HFFc6 (cell line): ENCODE results near the gene TMPRSS4. TPM values are rescaled to one million over a fixed set of nuclear protein-coding genes. Genes with fewer than 3 reads are reported as not detected.
"Not testable (repeated sequence)": the region's sequence is repeated elsewhere in the genome, so short reads cannot be mapped to it uniquely, and the experiment has no call there.

Experiments
- DNase-seq: peaks from one replicate; pipeline ENCODE4 v3.0.0-alpha.2; 2018
- H3K27ac Mint-ChIP-seq: 2 replicates; pipeline ENCODE4 v1.8.0; 2020; ENCODE audit warnings: mild to moderate bottlenecking, mixed read lengths
- H3K27me3 Mint-ChIP-seq: 2 replicates; pipeline ENCODE4 v1.8.0; 2021; ENCODE audit warnings: mild to moderate bottlenecking, moderate library complexity, mixed read lengths; ENCODE audit not compliant: insufficient read depth
- H3K36me3 Mint-ChIP-seq: 2 replicates; pipeline ENCODE4 v1.8.0; 2021; ENCODE audit warnings: low read depth, mixed read lengths
- H3K4me1 Mint-ChIP-seq: 2 replicates; pipeline ENCODE4 v1.8.0; 2020; ENCODE audit warnings: low read depth, mixed read lengths
- H3K4me3 Mint-ChIP-seq: 2 replicates; pipeline ENCODE4 v1.8.0; 2020; ENCODE audit warnings: mild to moderate bottlenecking, moderate library complexity, mixed read lengths
- H3K9me3 Mint-ChIP-seq: 2 replicates; pipeline ENCODE4 v1.8.0; 2020; ENCODE audit warnings: mild to moderate bottlenecking, mixed read lengths
- total RNA-seq, 6 experiments: library from RNA; stranded (reverse); fragmentation: NEBNext Ultra II Directional; extraction: Animal tissue kit (Norgen Biotek cat#: 25700); gene quantifications; 2 replicates in 1 of 6; 3 replicates in 5 of 6; pipeline ENCODE4 v1.2.3, GENCODE V29; 2021
- TF ChIP-seq, protein P1 (sequence below): fragments of 200-600 bp; sonication (generic); IDR thresholded peaks from 2 replicates; pipeline ENCODE4 v1.5.0; 2021; ENCODE audit warnings: antibody characterized with exemption, mild to moderate bottlenecking

The TMPRSS4 gene
- total RNA-seq, 6 experiments from 2014 or later, result not detected

DNA sequence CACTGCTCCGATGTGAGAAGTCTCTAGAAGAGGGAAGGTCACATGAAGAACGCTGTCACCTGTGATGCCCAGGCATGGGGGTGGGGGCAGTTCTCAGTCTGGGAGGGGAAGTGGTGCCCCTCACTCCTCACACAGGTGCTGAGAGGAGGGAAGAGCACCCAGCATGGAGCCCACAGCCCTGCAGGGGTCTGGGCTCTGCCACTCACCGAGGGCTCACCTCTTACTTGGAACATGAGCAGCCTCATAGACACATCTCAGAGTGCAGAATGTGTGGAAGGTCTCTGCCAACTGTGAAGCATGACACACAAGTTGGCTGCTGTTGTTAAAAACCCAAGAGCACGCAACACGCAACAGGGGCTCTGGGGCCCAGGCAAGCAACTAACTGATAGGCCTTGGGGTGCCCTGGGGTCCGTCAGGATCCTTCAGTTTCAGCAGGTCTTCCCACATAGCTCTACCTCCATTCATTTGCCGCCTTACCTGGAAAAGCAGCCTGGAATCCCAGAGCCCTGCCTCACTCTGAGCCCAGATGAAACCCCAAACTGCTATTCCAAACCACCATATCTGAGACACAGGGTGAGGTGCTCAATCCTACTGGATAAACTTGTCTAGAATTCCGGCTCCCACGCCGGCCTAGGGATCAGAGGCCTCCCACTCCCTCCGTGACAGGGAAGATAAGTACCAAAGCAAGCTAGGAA, 17.5 kb upstream of the TMPRSS4 start:
- no peak overlapping the region for H3K4me3 Mint-ChIP-seq
- H3K4me1 Mint-ChIP-seq, result no peaks in the 10 kb centered on the region
- no peaks in the 10 kb centered on the region for H3K36me3 Mint-ChIP-seq
- DNase-seq, result no peak
- H3K9me3 Mint-ChIP-seq, result no peaks in the 10 kb centered on the region
- peaks cover 46% of the 10 kb centered on the region for H3K27me3 Mint-ChIP-seq
- TF ChIP-seq, protein P1, sequence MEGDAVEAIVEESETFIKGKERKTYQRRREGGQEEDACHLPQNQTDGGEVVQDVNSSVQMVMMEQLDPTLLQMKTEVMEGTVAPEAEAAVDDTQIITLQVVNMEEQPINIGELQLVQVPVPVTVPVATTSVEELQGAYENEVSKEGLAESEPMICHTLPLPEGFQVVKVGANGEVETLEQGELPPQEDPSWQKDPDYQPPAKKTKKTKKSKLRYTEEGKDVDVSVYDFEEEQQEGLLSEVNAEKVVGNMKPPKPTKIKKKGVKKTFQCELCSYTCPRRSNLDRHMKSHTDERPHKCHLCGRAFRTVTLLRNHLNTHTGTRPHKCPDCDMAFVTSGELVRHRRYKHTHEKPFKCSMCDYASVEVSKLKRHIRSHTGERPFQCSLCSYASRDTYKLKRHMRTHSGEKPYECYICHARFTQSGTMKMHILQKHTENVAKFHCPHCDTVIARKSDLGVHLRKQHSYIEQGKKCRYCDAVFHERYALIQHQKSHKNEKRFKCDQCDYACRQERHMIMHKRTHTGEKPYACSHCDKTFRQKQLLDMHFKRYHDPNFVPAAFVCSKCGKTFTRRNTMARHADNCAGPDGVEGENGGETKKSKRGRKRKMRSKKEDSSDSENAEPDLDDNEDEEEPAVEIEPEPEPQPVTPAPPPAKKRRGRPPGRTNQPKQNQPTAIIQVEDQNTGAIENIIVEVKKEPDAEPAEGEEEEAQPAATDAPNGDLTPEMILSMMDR, result no peak
- H3K27ac Mint-ChIP-seq, result no peak overlapping the region

DNA sequence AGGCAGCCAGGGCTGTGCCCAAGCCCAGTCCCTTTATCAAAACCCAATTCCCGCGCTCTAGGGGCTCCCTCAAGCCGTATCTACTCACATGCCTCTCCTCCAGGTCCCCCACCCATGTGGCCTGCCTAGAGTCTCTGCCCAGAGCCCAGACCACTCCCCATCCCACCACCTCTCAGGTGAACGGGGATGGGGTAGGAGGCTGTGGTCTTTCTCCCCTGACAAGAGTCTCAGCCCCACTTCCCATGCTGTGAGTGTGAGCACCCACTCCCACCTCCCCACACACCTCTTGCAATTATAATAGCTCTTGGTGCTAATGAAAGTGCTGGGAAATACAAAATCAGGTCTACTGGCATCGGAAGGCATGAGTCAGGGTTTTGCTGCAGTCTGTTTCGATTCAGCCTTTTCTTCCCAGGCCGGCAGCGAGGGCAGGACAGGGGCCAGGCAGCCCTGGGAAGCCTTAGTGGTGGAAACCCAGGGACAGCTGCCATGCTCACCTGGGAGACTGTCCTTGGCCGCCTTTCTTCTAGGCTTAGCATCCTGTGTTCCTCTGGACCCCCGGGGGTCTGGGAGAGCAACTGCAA, 16.7 kb upstream of the TMPRSS4 start:
- H3K9me3 Mint-ChIP-seq, result no peaks in the 10 kb centered on the region
- peaks cover 43% of the 10 kb centered on the region for H3K27me3 Mint-ChIP-seq
- H3K4me1 Mint-ChIP-seq, result no peaks in the 10 kb centered on the region
- no peak for DNase-seq
- no peaks in the 10 kb centered on the region for H3K36me3 Mint-ChIP-seq
- no peak overlapping the region for H3K27ac Mint-ChIP-seq
- no peak overlapping the region for H3K4me3 Mint-ChIP-seq
- TF ChIP-seq, protein P1, result no peak

DNA sequence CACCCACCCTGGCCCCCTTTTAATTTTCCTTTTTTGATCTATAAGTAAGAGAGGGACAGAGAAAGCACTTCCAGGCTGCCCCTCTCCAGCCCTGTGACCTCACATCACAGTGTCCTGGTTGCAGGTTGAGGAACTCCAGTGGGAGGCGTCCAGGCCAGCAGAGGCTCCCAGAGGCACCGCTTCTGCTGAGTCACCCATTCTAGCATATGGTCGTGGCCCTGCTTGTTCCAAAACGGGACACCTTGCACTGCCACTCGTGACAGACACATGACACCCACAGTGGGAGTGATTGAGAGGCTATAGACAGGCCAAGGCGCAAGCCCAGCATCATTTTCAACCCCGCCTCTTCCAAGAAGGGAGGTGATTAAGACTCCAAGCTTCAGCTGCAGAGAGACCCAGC, 16.0 kb upstream of the TMPRSS4 start:
- Mint-ChIP-seq H3K4me1 (no peaks in the 10 kb centered on the region), H3K27me3 (peaks cover 38% of the 10 kb centered on the region), H3K4me3 (no peak overlapping the region), H3K9me3 (no peaks in the 10 kb centered on the region), H3K36me3 (no peaks in the 10 kb centered on the region), H3K27ac (no peak overlapping the region)
- TF ChIP-seq, protein P1, result no peak
- no peak for DNase-seq

DNA sequence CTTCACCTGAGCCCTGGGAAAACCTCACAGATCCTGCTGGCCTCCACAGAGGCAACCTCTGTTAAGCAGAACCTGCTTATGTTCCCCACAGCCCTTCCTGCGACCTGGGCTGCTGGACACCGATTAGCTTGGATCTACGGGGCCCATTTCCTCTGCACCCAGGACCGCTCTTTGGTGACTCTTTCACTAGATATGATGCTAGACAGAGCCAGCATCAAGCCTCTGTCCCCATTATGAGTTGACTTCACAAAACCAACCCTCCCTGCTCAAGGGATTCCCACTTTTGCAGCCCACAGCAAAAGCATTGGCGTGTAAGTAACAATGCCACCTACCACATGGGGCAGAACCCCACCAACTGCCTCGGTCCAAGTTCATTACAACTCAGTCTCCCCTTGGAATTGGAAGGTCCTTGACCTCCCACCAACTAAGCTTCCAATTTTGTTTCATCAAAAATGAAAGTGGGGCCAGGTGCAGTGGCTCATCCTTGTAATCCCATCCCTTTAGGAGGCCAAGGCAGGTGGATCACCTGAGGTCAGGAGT, 15.2 kb upstream of the TMPRSS4 start:
- Mint-ChIP-seq H3K36me3 (no peaks in the 10 kb centered on the region), H3K27me3 (peaks cover 32% of the 10 kb centered on the region), H3K4me3 (no peak overlapping the region), H3K9me3 (no peaks in the 10 kb centered on the region), H3K27ac (no peak overlapping the region), H3K4me1 (no peaks in the 10 kb centered on the region)
- no peak for DNase-seq
- TF ChIP-seq, protein P1, result no peak

DNA sequence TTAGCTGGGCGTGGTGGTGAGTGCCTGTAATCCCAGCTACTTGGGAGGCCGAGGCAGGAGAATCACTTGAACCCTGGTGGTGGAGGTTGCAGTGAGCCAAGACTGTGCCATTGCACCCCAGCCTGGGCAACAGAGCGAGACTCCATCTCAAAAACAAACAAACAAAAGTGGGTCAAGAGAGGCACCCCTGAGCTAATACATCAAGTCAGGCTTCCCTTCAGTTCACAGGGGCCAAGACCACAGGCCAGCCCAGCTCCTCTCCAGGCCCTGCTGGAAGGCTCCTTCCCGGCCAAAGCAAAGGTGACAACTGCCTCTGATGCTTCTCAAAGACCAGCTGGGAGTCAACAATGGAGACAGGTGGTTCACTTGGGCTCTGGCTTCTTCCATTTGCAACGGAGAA, 14.7 kb upstream of the TMPRSS4 start:
- not testable (repeated sequence) for H3K4me1 Mint-ChIP-seq, H3K9me3 Mint-ChIP-seq, H3K27ac Mint-ChIP-seq, H3K4me3 Mint-ChIP-seq, DNase-seq, H3K36me3 Mint-ChIP-seq
- H3K27me3 Mint-ChIP-seq, result peaks cover 28% of the 10 kb centered on the region

DNA sequence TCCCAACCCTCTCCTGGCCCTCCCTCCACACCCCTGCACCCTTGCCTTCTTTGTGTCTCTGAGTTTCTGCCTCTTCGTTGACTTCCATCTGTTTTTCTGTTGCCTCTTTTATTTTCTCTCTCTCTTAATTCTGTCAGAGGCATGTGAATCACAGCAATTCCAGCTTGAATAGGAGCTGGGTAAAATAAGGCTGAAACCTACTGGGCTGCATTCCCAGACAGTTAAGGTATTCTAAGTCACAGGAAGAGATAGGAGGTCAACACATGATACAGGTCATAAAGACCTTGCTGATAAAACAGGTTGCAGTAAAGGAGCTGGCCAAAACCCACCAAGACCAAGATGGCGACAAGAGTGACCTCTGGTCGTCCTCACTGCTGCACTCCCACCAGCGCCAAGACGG, 14.2 kb upstream of the TMPRSS4 start:
- peaks cover 28% of the 10 kb centered on the region for H3K27me3 Mint-ChIP-seq
- not testable (repeated sequence) for DNase-seq, H3K27ac Mint-ChIP-seq, H3K4me1 Mint-ChIP-seq, H3K9me3 Mint-ChIP-seq, H3K36me3 Mint-ChIP-seq, H3K4me3 Mint-ChIP-seq
